Loucy (cell line): ENCODE results near the gene CRAMP1.
A peak's percentile ranks its signal among the peaks of the same experiment; 100 is the strongest.

Experiments used
- H2AFZ ChIP-seq: fragments of 200-600 bp; sonication (generic); 2 replicates; pipeline ENCODE4 v1.6.0; 2016; ENCODE audit warnings: antibody characterized with exemption, mild to moderate bottlenecking, low read length, moderate library complexity
- H3F3A ChIP-seq: fragments of 200-600 bp; 2 replicates; pipeline ENCODE4 v1.6.0; 2016; ENCODE audit warnings: antibody characterized with exemption, low read depth, mild to moderate bottlenecking
- H3K27me3 ChIP-seq: fragments of 200-600 bp; sonication (generic); 2 replicates; pipeline ENCODE4 v1.6.1; 2014; ENCODE audit warnings: low read length, mild to moderate bottlenecking; ENCODE audit not compliant: insufficient read depth, poor library complexity, severe bottlenecking
- H3K36me3 ChIP-seq: fragments of 200-600 bp; sonication (generic); 2 replicates; pipeline ENCODE4 v1.6.1; 2016; ENCODE audit warnings: low read length; ENCODE audit not compliant: insufficient read depth
- H3K4me1 ChIP-seq: fragments of 200-600 bp; sonication (generic); 2 replicates; pipeline ENCODE4 v1.5.1; 2014; ENCODE audit warnings: low read length, mild to moderate bottlenecking; ENCODE audit not compliant: insufficient read depth, poor library complexity, severe bottlenecking
- H3K4me2 ChIP-seq: fragments of 200-600 bp; sonication (generic); 2 replicates; pipeline ENCODE4 v1.6.0; 2014; ENCODE audit warnings: antibody characterized with exemption, low read length, low read depth, mild to moderate bottlenecking; ENCODE audit not compliant: poor library complexity, severe bottlenecking
- H3K4me3 ChIP-seq: fragments of 200-600 bp; sonication (generic); 2 replicates; pipeline ENCODE4 v1.5.1; 2014; ENCODE audit warnings: low read length, mild to moderate bottlenecking, mixed read lengths; ENCODE audit not compliant: poor library complexity, severe bottlenecking
- H3K79me2 ChIP-seq: fragments of 200-600 bp; sonication (generic); 2 replicates; pipeline ENCODE4 v1.6.1; 2014; ENCODE audit warnings: low read length; ENCODE audit not compliant: insufficient read depth
- H3K9ac ChIP-seq: fragments of 200-600 bp; sonication (generic); 2 replicates; pipeline ENCODE4 v1.6.0; 2014; ENCODE audit warnings: mild to moderate bottlenecking, low read depth, low read length, moderate library complexity; ENCODE audit not compliant: poor library complexity, severe bottlenecking
- H3K9me2 ChIP-seq: fragments of 200-600 bp; sonication (generic); replicated peaks from 2 replicates; pipeline ENCODE4 v1.6.1; 2016; ENCODE audit warnings: low read depth, low read length, mixed read lengths
- H3K9me3 ChIP-seq: fragments of 200-600 bp; sonication (generic); 2 replicates; pipeline ENCODE4 v1.6.1; 2014; ENCODE audit warnings: mild to moderate bottlenecking, antibody characterized with exemption, low read length, low read depth; ENCODE audit not compliant: insufficient read depth
- H4K20me1 ChIP-seq: fragments of 200-600 bp; sonication (generic); 2 replicates; pipeline ENCODE4 v1.6.0; 2014; ENCODE audit warnings: antibody characterized with exemption, low read length, mild to moderate bottlenecking; ENCODE audit not compliant: insufficient read depth, poor library complexity, severe bottlenecking
- EZH2phosphoT487 ChIP-seq: fragments of 200-600 bp; IDR thresholded peaks from 2 replicates; pipeline ENCODE4 v1.6.1; 2018; ENCODE audit warnings: antibody characterized with exemption, mild to moderate bottlenecking, moderate library complexity, borderline replicate concordance
- TF ChIP-seq, protein P1 (sequence below): fragments of 200-600 bp; sonication (generic); conservative IDR thresholded peaks from 2 replicates; pipeline ENCODE4 v1.5.1; 2014; ENCODE audit warnings: mild to moderate bottlenecking, antibody characterized with exemption, low read length

The CRAMP1 gene

DNA sequence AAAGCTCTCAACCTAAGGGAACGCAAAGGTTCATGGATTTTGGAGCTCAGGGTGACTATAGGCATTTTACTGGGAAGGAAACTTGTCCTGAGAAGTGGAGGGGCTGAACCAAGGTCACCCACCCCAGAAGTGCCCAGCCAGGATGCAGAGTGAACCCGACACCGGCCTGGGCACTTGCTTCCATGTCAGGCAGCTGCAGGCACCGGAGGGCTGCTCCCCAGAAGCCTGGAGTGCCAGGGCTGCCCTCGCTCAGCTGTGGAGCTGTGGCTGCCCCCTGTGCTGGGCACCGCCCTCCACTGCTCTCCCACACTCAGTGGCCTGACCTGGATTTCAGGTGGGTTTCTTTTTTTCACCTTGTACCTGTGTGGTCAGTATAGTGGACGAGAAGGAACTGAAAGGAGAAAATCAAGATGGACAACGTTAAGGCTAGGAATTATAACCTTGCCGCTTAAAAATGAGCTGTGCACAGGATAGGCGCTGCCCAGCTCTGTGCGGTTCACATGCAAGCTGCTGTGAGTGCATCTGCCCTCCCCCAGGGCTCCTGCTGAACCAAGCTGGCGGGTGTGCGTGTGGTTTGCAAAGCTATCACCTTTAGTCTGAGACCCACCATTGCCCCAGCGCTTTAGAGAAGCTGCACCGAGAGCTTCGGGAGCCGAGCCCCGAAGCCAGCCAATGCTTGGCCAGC lies 96.1 kb downstream of the CRAMP1 start:
- Histone ChIP-seq H4K20me1 (peaks cover 16% of the 10 kb centered on the region), H3K4me1 (no peaks in the 10 kb centered on the region), H3K36me3 (no peaks in the 10 kb centered on the region), H3K27me3 (no peaks in the 10 kb centered on the region), H2AFZ (no peak overlapping the region), H3K4me2 (peak overlapping the region; percentile 93), H3K9me2 (no peaks in the 10 kb centered on the region), H3K79me2 (peaks cover 40% of the 10 kb centered on the region), H3K4me3 (peak overlapping the region; percentile 86), H3K9ac (peak overlapping the region; percentile 81), H3F3A (no peaks in the 10 kb centered on the region), H3K9me3 (no peaks in the 10 kb centered on the region)
- no peak for TF ChIP-seq EZH2phosphoT487
- TF ChIP-seq, protein P1, sequence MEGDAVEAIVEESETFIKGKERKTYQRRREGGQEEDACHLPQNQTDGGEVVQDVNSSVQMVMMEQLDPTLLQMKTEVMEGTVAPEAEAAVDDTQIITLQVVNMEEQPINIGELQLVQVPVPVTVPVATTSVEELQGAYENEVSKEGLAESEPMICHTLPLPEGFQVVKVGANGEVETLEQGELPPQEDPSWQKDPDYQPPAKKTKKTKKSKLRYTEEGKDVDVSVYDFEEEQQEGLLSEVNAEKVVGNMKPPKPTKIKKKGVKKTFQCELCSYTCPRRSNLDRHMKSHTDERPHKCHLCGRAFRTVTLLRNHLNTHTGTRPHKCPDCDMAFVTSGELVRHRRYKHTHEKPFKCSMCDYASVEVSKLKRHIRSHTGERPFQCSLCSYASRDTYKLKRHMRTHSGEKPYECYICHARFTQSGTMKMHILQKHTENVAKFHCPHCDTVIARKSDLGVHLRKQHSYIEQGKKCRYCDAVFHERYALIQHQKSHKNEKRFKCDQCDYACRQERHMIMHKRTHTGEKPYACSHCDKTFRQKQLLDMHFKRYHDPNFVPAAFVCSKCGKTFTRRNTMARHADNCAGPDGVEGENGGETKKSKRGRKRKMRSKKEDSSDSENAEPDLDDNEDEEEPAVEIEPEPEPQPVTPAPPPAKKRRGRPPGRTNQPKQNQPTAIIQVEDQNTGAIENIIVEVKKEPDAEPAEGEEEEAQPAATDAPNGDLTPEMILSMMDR = no peak

DNA sequence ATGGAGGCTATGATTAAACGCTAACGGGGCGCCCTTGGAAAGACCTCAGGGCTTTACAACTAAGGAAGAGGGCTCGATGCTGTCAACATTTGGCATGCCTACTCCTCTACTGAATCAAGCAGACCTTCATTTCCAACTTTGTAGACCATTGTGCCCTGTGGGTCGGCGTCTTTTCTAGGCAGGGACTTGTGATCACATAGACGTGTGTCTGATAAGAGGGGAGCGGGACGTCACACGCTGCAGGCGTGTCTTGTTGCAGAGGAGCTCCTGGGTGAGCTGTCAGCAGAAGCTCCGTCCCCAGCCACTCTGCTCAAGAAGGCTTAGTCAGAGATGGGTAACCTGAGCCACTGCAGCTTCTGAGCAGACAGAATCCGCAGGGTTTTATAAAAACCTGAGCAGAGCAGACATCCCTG lies 96.6 kb downstream of the CRAMP1 start:
- Histone ChIP-seq H3K4me1 (no peaks in the 10 kb centered on the region), H3K9ac (peak overlapping the region; percentile 81), H2AFZ (no peak overlapping the region), H3K9me3 (no peaks in the 10 kb centered on the region), H3K4me2 (peak overlapping the region; percentile 93), H3K79me2 (peaks cover 40% of the 10 kb centered on the region), H3K9me2 (no peaks in the 10 kb centered on the region), H3K4me3 (peak overlapping the region; percentile 86), H3F3A (no peaks in the 10 kb centered on the region), H4K20me1 (peaks cover 16% of the 10 kb centered on the region), H3K27me3 (no peaks in the 10 kb centered on the region), H3K36me3 (no peaks in the 10 kb centered on the region)
- TF ChIP-seq, protein P1 = no peak
- TF ChIP-seq EZH2phosphoT487 = no peak

DNA sequence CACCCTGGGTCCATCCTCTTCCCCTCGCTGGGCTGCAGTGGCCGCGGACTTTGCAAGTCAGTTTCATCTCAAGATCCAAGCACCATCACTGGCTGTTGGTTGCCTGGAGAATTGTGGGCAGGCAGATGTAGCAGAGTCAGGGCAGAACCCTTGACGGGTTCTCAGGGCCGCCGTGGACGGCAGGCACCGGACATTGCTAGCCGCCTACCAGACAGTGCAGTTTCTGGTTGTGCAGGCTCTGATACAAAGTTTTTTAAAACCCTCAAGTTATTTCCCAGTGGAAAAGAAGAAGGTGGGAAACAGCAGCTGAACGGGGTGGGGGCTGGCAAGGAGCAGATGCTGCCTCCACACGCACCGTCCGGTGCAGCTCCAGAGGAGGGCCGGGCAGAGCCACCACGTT lies 97.2 kb downstream of the CRAMP1 start:
- TF ChIP-seq EZH2phosphoT487 = no peak
- TF ChIP-seq, protein P1 = no peak
- Histone ChIP-seq H3K79me2 (peaks cover 40% of the 10 kb centered on the region), H3K27me3 (no peaks in the 10 kb centered on the region), H3K9me3 (no peaks in the 10 kb centered on the region), H3K4me3 (no peak overlapping the region), H3K9ac (no peak overlapping the region), H2AFZ (no peak overlapping the region), H3K4me1 (no peaks in the 10 kb centered on the region), H3K9me2 (no peaks in the 10 kb centered on the region), H3K36me3 (no peaks in the 10 kb centered on the region), H3K4me2 (peak overlapping the region; percentile 93), H4K20me1 (peaks cover 16% of the 10 kb centered on the region), H3F3A (no peaks in the 10 kb centered on the region)
